Ovary (tissue), 3 donors: ENCODE results near the gene RERE.

Experiments
- CTCF ChIP-seq, 3 donors: fragments of 450-650 bp in 2 of 3; fragments of 200-600 bp in 1 of 3; IDR thresholded peaks; one replicate each; pipeline versions ENCODE4 v1.5.1 to v1.8.0; 2016 to 2022; ENCODE audit warnings: antibody characterized with exemption in 3 of 3, mild to moderate bottlenecking in 1 of 3
- EP300 ChIP-seq: sonication (generic); formaldehyde crosslinking; IDR thresholded peaks from one replicate; pipeline ENCODE4 v1.6.1; 2017; ENCODE audit warnings: antibody characterized with exemption
- POLR2A ChIP-seq: fragments of 450-650 bp; IDR thresholded peaks from one replicate; pipeline ENCODE4 v1.6.1; 2017; ENCODE audit warnings: antibody characterized with exemption, mild to moderate bottlenecking, moderate library complexity
- donor health status: DM: no; HTN: no; CAD: no.

GRCh38 chr1:8844501-8845006 lies 27.1 kb upstream of the RERE start:
- TF ChIP-seq CTCF (IDR thresholded peaks at IDR 0.05) (no peak), EP300 (no peak), POLR2A (no peak)
